ENCODE data around the gene KRT86. TPM values are rescaled to one million over a fixed set of nuclear protein-coding genes. Genes with fewer than 3 reads are reported as not detected.
A peak's percentile ranks its signal among the peaks of the same experiment; 100 is the strongest.

Gene KRT86
- total RNA-seq, 3 donors from 2014 or later (not counting 1 experiment from before 2014, with no cell fraction given), result 2.0 to 3.6 (median 2.7) TPM

DNA sequence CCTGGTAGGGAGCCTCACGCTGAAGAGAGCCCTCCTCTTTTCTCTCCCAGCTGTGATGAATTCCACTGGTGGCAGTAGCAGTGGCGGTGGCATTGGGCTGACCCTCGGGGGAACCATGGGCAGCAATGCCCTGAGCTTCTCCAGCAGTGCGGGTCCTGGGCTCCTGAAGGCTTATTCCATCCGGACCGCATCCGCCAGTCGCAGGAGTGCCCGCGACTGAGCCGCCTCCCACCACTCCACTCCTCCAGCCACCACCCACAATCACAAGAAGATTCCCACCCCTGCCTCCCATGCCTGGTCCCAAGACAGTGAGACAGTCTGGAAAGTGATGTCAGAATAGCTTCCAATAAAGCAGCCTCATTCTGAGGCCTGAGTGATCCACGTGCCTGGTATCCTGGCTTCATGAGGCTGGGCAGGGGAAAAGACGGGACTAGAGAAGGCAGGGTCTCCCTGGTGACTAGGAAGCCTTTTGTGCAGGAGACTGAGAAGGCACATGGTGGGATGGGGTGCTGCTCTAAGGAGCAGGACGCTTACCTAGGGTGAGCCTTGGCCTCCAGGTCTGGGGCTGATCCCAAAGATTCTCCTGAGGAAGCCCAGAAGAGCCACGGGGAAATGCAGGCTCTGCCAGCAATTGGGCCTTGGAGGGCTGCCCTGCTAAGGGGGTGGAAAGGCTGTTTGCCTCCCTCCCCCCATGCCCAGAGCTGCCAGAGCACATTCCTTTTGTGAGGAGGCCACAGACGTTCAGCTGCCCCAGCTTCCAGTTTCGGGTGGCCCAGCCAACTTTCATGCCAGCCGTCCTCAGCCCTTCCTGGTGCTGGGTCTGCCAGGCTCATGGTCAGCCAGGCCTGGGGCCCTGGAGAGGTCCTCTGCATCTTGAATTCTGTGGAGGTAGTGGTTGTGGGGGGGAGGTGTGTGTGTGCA lies 25.6 kb upstream of the KRT86 start:
- TF ChIP-seq, protein P1, sequence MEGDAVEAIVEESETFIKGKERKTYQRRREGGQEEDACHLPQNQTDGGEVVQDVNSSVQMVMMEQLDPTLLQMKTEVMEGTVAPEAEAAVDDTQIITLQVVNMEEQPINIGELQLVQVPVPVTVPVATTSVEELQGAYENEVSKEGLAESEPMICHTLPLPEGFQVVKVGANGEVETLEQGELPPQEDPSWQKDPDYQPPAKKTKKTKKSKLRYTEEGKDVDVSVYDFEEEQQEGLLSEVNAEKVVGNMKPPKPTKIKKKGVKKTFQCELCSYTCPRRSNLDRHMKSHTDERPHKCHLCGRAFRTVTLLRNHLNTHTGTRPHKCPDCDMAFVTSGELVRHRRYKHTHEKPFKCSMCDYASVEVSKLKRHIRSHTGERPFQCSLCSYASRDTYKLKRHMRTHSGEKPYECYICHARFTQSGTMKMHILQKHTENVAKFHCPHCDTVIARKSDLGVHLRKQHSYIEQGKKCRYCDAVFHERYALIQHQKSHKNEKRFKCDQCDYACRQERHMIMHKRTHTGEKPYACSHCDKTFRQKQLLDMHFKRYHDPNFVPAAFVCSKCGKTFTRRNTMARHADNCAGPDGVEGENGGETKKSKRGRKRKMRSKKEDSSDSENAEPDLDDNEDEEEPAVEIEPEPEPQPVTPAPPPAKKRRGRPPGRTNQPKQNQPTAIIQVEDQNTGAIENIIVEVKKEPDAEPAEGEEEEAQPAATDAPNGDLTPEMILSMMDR (IDR thresholded peaks at IDR 0.05), result no peak
- Histone ChIP-seq H3K27ac (ENCODE audit: low read length) (no peak overlapping the region), H3K4me1 (ENCODE audit: control insufficient read depth, insufficient read depth, low read length) (peaks cover 9% of the 10 kb centered on the region), H3K36me3 (ENCODE audit: control insufficient read depth, insufficient read depth, low read length) (no peaks in the 10 kb centered on the region), H3K27me3 (ENCODE audit: control insufficient read depth, insufficient read depth, low read length) (peaks cover 11% of the 10 kb centered on the region), H3K4me3 (ENCODE audit: low read length) (no peak overlapping the region), H3K9me3 (ENCODE audit: control insufficient read depth, insufficient read depth, low read length) (no peaks in the 10 kb centered on the region)
- Mint-ChIP-seq H3K4me1 (peaks cover 17 to 19% of the 10 kb centered on the region in 2 donors), H3K27me3 (ENCODE audit: low read depth in 2 of 2) (peaks cover 29 to 31% of the 10 kb centered on the region in 2 donors), H3K4me3 (no peak overlapping the region), H3K36me3 (no peaks in the 10 kb centered on the region), H3K27ac (no peak overlapping the region), H3K9me3 (no peaks in the 10 kb centered on the region)
- no peak for DNase-seq
- no peak for ATAC-seq
- intact Hi-C loops (cut with micrococcal nuclease), result no loop called here
- WGBS (ENCODE audit: insufficient coverage), result 90% methylated on average over 18 of the region's 18 CpGs

DNA sequence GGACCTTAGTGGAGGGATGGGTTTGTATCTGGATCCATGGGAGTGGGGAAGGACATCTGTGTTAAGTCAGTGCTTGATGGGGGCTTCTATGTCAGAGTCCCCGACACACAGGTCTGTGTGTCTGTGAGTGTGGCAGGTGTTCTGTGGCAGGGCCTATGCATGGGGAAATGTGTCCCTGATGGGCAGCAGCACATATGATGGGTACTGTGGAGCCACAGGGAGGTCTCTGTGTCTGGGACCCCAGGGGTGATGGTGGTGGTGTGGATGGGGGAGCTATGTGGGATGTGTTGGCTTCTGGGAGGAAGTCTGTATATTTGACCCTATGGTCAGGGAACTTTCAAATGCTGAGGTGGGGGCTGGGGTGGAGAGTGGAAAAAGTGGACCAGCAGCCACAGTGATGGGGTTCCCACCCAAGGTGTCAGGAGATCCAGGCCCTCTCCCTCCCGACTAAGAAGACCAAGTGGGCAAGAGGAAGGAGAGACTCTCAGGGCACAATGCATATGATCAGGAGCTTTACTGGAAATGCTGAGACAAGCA lies 24.9 kb upstream of the KRT86 start:
- peaks cover 16% of the 10 kb centered on the region for H3K27me3 ChIP-seq (ENCODE audit: control insufficient read depth, insufficient read depth, low read length)
- no peak overlapping the region for H3K4me3 Mint-ChIP-seq
- ATAC-seq, result no peak

DNA sequence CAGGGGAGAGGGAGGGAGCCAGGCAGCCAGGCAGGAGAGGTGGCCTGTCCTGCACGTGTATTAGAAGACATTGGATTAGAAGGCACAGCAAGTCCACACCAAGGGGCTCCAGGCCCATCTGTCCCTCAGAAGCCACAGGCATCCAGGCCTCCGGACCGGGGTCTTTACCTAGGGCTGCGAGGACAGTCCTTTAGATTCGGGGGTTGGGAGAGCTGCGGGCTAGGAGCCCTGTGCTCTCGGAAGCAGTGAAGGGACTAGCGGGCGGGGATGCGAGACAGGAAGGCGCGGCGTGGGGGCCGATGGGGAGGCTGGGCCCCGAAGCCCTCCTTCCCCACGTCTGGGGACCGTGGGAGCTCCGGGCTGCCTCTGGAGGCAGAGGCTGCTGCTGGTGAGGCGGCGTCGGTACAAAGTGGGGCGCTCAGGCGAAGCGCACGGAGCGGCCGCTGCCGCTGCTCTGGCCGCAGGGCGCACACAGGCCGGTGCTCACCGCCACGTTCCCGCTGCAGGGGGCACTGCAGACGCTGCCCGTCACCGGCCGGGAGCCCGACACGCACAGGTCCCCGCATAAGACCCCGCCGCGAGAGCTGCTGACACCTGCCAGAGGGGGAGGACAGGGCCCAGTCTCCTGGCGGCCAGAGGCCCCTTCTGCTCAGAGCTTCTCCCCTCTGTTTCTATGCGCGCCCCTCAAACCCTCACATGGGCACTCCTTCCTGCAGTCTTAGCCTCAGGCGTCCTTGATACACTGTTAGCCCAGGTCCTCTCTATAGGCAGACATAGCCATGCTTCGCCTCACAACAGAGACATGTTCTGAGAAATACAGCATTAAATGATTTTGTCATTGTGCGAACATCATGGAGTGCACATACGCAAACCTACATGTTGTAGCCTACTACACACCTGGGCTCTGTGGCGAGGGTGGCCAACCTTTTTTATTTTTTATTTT lies 24.1 kb upstream of the KRT86 start:
- H3K36me3 Mint-ChIP-seq, result no peaks in the 10 kb centered on the region
- Histone ChIP-seq H3K27ac (ENCODE audit: low read length) (no peak overlapping the region), H3K9me3 (ENCODE audit: control insufficient read depth, insufficient read depth, low read length) (no peaks in the 10 kb centered on the region), H3K4me1 (ENCODE audit: control insufficient read depth, insufficient read depth, low read length) (no peaks in the 10 kb centered on the region), H3K36me3 (ENCODE audit: control insufficient read depth, insufficient read depth, low read length) (no peaks in the 10 kb centered on the region), H3K4me3 (ENCODE audit: low read length) (no peak overlapping the region), H3K27me3 (ENCODE audit: control insufficient read depth, insufficient read depth, low read length) (peaks cover 18% of the 10 kb centered on the region)
- WGBS (ENCODE audit: insufficient coverage), result 27% methylated on average over 52 of the region's 52 CpGs
- H3K4me1 Mint-ChIP-seq, result peaks cover 9 to 11% of the 10 kb centered on the region in 2 donors
- H3K9me3 Mint-ChIP-seq, result no peaks in the 10 kb centered on the region
- TF ChIP-seq, protein P1 (IDR thresholded peaks at IDR 0.05), result no peak
- H3K4me3 Mint-ChIP-seq, result peak overlapping the region; percentile 25
- peaks cover 31 to 35% of the 10 kb centered on the region in 2 donors for H3K27me3 Mint-ChIP-seq (ENCODE audit: low read depth in 2 of 2)
- ATAC-seq (no peak), DNase-seq (no peak)
- intact Hi-C loops (cut with micrococcal nuclease), result no loop called here
- no peak overlapping the region for H3K27ac Mint-ChIP-seq

More for the DNA sequence above, 24.9 kb upstream of the KRT86 start:
- TF ChIP-seq, protein P1 (IDR thresholded peaks at IDR 0.05), result no peak
- Mint-ChIP-seq H3K4me1 (peaks cover 9 to 11% of the 10 kb centered on the region in 2 donors), H3K27ac (no peak overlapping the region), H3K27me3 (ENCODE audit: low read depth in 2 of 2) (peaks cover 29 to 31% of the 10 kb centered on the region in 2 donors), H3K9me3 (no peaks in the 10 kb centered on the region), H3K36me3 (no peaks in the 10 kb centered on the region)
- WGBS (ENCODE audit: insufficient coverage), result 85% methylated on average over 2 of the region's 2 CpGs
- no peaks in the 10 kb centered on the region for H3K9me3 ChIP-seq (ENCODE audit: control insufficient read depth, insufficient read depth, low read length)
- no peak for DNase-seq
- H3K36me3 ChIP-seq (ENCODE audit: control insufficient read depth, insufficient read depth, low read length), result no peaks in the 10 kb centered on the region
- H3K27ac ChIP-seq (ENCODE audit: low read length), result no peak overlapping the region
- H3K4me3 ChIP-seq (ENCODE audit: low read length), result no peak overlapping the region
- H3K4me1 ChIP-seq (ENCODE audit: control insufficient read depth, insufficient read depth, low read length), result peaks cover 1% of the 10 kb centered on the region
- intact Hi-C loops (cut with micrococcal nuclease), result no loop called here
